Activated CD4-positive, alpha-beta T cell treated with anti-CD3 and anti-CD28 coated beads for 48 hours (primary cell): ENCODE data around the gene PADI3.

ENCODE experiments used
- DNase-seq: peaks from one replicate; pipeline ENCODE4 v3.0.0-alpha.2; 2020

Gene PADI3, protein sequence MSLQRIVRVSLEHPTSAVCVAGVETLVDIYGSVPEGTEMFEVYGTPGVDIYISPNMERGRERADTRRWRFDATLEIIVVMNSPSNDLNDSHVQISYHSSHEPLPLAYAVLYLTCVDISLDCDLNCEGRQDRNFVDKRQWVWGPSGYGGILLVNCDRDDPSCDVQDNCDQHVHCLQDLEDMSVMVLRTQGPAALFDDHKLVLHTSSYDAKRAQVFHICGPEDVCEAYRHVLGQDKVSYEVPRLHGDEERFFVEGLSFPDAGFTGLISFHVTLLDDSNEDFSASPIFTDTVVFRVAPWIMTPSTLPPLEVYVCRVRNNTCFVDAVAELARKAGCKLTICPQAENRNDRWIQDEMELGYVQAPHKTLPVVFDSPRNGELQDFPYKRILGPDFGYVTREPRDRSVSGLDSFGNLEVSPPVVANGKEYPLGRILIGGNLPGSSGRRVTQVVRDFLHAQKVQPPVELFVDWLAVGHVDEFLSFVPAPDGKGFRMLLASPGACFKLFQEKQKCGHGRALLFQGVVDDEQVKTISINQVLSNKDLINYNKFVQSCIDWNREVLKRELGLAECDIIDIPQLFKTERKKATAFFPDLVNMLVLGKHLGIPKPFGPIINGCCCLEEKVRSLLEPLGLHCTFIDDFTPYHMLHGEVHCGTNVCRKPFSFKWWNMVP

DNA sequence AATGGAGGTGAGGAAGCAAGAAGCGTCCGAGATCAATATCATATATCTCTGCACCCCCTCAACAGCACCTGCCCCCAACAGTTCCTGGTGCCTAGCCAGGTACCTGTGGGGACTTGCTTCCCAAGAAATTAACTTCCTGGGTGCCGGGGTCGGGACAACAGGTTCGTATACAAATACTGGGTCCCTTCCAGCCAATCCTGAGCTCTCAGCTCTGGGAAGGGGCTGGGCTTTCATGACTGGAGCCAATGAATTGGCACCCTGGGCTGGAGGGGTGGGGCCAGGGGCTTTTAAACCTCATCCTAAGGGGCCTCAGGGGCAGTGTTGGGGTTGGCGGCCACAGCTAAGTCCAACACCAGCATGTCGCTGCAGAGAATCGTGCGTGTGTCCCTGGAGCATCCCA lies at the start of gene PADI3:
PADI3 (plus strand) TSS at position 318 of the 400 bp plus-strand sequence; CDS start at position 358, 40 bp downstream.
- DNase-seq = no peak

DNA sequence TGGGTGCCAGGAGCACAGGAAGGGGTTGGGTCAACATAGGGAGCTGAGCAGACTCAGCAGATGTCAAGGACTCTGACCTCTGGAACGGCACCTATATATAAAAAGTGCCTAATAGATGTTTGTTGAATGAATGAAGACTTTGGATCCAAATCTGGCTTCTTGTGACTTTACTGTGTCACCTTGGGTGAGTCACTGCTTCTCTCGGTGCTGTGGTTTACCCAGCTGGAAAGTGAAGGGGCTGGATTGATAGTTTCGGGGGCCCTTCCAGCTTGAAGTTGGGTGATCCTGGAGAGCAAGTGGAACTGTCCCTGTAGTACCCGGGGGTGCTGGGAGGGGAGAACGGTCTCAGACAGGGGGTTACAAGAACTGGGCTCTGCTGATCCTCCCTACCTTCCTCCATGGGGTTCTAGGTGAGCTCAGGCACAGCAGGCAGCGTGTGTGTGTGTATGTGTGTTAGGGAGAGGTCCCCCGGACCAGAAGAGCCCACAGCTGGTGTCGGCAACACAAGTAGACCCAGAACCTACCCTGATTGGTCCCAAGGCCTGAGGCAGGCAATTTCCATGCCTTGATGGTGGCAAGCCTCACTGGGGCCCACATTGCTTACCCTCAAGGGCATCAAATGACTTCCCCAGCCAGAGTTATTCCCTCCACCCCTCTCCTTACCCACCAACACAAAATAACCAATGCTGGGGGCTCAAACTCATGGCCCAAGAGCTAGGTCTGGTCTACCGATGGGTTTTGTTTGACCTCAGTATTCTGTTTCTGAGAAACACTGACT lies 49.4 kb upstream of the PADI3 start:
- DNase-seq = no peak

DNA sequence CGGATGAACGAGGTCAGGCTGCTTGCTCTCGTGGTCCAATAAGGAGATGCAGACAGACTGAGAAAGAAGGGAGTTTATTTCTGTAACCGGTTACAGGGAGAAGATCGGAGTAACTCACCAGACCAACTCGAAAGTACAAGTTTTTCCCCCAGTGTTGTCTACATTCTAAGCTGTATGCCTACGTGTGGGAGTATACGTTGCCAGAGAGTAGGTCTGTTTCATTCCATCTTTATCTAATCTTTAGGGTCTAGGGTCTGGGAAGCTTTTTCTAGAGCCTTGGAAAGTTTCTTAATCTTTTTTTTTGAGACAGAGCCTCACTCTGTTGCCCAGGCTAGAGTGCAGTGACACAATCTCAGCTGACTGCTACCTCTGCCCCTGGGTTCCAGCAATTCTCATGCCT lies 48.7 kb upstream of the PADI3 start:
- DNase-seq = no peak

DNA sequence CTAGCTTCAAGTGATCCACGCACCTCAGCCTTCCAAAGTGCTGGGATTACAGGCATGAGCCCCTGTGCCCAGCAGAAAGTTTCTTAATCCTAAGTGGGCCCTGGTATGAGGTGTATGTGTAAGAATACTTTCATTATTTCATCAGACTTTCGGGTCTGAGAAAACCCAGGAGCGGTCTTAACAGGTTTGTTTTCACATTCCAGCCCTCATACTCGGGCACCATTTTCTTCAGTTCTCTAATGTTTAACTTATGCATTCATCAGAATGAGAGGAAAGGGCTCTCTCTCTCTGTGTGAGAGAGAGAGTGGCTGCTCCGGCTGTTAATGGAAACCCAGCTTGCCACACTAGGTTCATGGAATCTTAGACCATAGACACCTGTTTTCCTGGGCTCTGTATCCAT lies 48.1 kb upstream of the PADI3 start:
- DNase-seq = no peak

DNA sequence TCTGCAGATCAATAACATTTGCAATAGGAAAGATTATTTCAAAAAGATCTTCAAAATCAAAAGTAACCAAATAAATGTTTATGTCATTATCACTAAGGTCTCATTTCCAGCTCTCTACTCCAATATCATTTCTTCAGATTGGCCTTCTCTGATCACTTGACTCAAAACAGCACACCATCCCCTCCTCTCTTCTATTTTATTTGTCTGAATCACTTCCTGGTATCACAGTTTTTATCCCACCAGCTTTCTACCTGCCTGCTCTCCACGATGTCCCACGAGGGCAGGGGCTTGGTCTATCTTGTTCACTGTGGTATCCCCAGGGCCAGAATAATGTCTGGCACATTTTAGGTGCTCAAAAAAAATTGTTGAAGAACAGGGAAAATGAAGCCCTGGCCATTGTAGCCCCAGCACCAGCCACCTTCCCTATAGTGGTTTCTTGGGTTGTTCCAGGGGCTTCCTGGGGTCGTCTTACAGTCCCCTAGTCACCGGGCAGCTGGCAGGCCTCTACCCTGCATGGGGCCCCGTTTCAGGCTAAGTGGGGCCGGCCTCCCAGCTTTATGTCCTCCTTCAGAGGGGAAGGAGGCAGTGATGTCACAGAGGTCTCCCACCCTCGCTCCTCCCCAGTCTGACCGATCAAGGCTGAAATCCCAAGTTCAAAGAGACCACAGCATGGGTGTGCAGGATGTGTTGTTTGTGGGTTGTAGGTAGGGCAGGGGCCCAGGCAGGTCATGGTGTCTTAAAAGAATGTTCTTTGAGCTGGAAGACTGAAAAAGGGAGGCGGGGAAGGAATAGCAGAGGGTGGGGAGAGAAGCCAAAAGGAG lies 47.5 kb upstream of the PADI3 start:
- peak; percentile 39 for DNase-seq

DNA sequence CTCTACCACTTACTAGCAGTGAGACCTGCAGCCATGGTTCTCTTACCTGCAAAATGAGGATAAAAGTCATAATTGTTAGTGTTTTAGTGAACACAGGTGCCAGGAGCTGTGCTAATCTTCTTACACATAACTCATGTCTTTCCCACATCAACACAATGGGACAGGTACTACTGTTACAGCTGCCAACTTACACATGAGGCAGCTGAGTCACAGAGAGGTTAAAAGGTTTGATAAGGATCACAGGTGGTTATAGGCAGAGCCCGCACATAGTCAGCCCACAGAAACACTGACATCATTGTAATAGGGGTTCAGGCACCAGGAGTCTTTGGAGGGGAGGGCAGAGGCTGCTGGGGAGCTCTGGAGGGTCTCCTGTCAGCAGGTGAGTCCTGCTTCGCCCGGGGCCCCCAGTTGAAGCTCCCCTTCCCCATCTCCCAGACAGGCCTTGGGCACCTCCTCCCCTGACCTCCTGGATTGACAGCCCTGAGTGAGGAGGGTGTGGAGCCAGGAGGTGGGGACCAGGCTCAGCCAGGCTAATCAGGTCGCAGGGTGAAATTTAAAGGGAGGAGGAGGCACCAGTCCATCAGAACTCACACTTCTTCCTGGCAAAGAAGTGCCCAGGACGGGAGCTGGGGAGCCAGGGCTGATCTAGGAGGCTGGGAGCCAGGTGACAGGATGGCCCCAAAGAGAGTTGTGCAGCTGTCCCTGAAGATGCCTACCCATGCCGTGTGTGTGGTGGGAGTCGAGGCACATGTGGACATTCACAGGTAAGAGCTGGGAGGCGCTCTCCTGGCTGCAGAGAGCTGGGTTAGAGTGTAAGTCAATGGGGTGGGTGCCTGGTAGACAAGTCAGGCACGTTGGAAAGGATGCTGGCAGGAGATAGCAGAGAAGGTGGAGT lies 44.1 kb upstream of the PADI3 start, which contains the start of gene PADI1:
PADI1 (plus strand) TSS at position 583 of the 895 bp plus-strand sequence; CDS start at position 673, 90 bp downstream.
- no peak for DNase-seq

DNA sequence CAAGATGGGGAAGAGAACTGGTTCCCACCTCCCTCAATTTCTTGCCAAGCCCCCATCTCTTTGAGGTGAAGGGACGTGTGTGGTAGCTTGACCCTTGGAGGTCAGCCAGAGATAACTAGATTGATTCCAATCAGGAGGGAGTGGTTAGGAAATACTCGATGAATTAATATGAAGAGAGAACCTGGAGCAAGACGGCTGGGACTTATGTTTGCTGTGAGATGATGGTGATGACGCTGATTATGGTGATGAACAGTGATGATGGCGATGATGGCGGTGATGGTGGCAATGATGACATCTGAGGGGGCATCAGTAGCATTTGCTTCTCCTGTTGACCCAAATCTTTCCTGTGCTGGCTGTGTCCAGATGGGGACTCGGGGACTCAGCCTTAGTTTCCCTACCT lies 43.2 kb upstream of the PADI3 start:
- DNase-seq = no peak

DNA sequence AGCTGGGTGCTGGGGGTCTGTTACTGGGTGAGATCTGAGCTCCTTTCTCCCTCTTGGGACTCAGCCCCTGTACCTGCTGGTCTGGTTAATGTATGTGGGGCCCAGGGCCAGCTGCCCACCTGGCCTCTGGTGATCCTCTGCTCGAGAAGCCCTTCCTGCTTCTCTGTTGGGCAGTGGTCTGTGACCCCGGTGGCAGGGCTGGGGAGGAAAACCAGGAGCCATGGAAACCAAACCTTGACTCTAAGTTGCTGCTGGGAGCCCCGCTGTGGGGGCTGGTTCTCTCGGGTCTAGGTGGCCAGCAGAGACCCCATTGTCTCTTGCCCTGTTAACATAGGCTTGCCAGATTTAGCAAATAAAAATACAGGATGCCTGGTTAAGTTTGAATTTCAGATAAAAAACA lies 42.7 kb upstream of the PADI3 start:
- DNase-seq = no peak

DNA sequence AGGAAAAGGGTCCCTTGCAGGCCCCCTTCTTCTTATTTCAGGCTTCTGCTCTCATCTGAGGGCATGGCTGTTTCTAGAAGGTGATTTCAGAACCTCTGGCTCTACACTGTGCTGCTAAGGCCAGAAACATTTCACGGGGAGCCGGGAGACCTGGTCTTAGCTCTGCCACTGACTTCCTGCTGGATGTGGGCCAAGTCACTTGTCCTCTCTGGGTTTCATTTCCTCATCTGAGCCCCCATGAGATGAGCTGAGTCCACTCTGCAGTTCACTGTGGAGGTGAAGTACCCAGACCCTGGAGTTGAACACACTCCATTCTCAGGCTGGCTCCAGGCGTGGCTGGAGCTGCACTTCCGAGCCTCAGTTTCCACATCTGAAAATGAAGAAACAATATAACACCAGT lies 41.9 kb upstream of the PADI3 start:
- no peak for DNase-seq

DNA sequence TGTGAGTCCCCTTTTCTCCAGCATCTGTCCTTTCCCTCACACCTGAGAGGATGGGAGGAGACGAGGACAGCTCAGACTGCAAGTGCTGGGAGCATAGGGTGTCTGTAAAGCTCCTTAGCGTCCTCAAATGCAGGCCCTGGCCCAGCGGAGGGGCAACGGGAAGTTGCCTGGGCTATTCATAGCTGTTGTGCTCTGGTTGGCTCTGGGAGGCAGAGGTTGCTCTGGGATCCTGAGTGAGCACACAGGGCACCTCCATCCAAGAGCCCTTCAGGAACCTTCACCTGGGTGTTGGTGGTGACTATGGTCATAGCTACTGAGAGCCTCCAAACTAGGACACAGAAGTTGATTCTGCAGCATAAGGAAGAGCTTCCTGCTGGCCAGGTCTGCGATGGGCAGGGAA lies 41.4 kb upstream of the PADI3 start:
- DNase-seq = no peak

DNA sequence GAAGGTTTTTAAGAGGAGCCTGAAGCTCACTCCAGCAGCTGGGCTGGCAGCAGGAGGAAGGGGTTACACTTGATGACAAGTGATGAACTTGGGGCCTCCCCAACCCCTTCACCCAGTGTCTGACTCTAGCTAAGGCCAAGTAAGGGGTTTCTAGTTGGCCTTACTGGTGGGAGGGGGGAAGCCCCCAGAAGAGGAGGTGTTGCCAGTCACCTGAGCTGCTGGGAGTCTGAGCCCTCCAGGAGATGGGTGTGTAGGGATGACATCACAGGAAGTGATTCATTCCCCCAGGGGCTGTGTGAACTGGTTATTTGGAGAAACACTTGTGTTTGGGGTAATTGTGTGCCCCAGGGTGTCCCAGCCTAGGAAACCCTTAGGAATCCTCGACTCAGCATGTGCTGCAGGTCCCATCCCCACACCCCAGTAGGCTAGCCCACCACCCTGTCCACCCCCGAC lies 40.9 kb upstream of the PADI3 start:
- peak; percentile 75 for DNase-seq

DNA sequence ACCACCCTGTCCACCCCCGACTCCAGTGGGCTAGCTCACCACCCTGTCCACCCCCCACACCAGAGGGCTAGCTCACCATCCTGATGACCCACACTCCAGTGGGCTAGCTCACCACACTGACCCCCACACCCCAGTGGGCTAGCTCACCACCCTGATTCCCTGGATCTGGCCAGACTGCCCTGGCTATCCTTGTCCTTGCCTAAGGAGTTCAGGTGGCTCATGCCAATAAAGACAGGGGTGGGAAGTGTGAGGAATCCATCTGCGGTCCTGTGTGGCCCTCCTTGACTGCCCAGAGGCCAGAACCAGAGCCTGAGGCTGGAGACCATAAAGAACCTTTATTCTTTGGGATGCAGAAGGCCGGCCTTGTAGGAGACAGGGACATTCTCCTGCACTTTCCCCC lies 40.4 kb upstream of the PADI3 start:
- no peak for DNase-seq

DNA sequence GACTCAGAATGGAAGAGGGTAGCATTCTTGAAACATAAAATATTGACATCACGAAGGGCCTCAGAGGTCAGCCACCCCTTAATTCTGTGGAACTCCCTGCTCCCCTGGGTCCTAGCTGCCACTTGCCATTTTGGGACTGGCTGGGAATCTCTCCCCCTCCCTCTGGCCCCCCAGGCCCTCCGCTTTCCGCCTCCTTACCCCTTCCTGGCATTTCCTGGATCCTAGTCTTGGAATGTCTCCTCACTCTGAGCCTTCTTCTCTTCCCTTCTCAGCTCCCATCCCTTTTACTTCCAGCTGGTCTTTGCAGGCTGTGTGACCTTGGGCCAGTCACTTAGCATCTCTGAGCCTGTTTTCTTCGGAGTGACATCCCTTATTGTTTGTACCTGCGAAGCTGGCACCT lies 39.5 kb upstream of the PADI3 start:
- DNase-seq = no peak

DNA sequence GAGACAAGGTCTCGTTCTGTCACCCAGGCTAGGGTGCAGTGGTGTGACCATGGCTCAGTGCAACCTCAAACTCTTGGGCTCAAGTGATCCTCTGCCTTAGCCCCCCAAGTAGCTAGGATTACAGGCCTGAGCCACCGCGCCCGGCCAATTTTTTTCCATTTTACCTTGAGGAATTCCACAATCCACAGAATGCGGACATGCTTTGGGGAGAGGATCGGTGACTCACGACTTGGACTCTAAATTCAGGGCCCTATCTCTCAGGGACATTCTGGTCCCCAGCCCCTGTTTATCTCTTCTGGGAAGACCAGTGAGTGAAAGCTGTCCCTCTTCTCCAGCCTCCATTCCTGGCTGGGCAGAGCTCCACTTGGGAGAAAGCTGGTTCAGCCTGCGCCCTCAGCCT lies 38.7 kb upstream of the PADI3 start:
- no peak for DNase-seq

DNA sequence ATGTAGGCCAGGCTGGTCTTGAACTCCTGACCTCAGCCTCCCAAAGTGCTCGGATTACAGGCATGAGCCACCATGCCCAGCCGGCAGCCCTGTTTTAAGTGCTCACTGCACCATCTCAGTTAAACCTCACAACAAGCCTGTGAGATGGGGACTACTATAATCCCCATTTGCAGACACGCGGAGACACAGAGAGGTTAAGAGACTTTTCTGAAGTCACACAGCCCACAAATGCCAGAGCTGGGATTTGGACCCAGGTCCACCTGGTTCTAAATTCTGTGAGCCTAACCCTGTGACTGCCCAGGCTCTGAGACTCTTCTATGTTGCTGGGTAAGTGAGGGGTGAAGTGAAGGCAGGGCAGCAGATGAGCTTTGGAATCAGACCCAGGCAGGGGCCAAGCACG lies 37.5 kb upstream of the PADI3 start:
- no peak for DNase-seq

DNA sequence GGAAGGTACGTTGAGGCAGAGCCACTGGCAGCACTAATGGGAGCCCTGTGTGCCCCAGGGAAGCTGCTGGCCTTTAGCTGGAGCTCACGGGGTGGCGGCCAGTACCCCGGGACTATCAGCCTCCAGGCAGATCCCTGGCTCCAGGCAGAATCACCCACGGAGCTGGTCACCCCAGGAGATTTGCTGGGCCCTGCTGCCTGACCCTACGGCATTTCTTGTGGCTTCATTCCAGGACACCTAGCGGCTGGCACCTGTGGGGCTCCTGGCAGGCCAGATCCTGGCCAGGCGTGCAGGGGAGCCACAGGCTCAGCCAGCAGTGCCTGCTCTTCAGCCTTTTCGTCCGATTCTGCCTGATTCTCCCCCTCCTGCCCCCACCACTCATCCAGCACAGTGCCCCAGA lies 36.9 kb upstream of the PADI3 start:
- no peak for DNase-seq

DNA sequence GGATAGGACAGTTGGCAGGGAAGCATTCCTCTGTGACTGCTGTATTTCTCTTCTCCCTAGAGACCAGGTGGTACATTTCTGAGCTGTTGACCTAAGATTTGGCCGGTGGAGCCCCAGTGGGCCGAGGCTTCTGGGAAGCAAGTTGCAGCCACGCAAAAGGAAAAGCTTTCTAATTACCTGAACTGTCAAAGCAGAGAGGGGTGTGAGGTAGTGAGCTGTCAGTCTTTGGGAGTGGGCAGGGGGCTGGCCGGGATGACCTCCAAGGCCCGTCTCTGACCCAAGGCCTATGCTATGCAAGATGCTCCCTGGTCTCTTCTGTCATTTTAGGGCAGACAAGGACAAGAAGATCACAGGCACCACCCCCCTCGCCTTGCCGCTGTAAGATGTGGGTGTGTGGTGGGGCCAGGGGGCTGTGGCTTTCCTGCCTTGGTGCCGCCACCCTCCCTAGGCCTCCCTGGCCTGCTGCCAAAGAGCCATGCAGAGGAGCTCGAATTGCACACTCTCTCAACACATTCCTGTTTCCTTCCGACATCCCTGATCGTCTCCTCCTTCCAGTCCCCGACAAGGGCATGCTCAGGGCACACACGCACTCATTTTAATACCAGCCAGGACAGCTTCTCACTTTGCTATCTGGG lies 36.3 kb upstream of the PADI3 start:
- peak; percentile 72 for DNase-seq

DNA sequence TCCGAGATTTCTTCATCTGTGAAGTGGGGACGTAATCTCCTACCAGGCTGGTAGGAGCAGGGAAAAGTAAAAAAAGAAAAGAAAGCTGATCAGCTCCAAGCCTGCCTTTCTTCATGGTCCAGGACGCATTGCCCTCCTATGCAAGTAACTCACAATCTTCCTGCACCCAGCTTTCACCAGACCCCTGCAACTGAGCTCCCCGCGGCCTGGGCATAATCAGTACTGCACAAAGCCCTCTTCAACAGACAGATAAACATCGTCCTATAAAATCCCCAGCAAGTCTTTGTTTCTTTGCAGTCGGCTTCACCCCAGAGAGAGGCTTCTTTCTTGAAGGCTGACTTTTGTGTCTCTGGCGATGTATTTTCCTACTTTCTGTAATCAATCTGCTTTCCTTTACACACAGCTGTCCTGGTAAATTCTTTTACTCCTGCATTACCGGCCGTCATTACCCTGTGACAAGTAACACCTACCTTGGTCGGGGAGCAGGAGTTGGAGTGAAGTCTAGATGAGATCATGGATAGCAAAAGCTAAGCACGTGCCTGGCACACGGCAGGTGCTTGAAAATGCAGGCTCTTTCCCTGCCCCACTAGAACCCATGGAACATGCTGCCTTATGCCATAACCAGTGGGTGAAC lies 35.6 kb upstream of the PADI3 start:
- DNase-seq = no peak

DNA sequence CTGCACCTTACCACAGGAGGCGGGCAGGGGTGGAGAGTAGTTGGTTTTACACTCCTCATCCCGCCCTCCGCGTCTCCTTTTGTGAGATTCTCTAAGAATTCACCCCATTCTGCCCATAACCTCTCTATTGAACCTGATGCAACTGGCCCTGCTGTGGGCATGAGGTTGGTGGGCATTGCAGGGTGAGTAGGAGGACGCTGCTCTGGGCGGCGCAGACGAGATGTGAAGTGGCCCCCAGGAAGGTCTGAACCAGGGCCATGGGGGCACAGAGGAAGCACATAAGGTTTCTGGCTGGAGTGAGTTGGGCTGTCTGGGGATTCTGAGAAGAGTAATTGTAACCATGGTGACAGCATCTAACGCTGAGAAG lies 35.1 kb upstream of the PADI3 start:
- no peak for DNase-seq

DNA sequence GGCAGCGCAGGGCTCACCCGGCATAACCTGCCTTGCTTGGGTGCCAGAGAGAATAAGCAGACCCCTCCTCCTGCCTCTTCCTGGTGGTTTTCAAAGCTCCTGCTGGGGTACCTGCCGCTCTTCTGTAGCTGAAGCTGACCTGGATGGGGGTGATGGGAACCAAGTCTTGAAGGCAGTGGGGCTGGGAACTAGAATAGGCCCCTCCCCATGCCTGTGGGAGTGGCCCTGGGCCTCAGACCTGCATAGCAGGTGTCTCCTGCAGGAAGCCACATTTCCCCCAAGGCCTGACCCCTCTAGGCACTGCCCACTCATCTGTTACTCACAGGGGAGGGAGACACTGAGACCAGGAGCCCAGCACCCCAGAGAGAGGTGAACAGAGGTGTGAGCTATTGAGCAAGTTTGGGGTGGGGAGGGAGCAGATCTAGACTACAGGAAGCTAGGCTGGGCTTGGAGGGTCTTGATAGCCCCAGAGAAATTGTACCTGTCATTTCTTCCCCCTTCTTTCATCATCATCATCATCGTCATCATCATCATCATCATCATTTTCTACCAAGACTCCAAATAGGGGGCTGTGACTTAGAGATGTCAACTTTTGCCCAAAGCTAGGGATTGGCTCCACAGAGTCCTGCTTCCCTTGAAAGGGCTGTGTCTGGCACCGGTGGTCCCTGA lies 33.9 kb upstream of the PADI3 start:
- no peak for DNase-seq
